IMR-90 (cell line): ENCODE measurements around the gene ZNF613. TPM values are rescaled to one million over a fixed set of nuclear protein-coding genes. Genes with fewer than 3 reads are reported as not detected.

Experiments used
- ATAC-seq: fragments of 200-7000 bp; cut with Tn5 transposase; 2 replicates; pipeline ENCODE4 v1.9.1; 2020; ENCODE audit warnings: low read depth, mild to moderate bottlenecking, moderate library complexity
- BruUV-seq: library from RNA; stranded (reverse); fragments of 400-500 nt; replicated peaks from 2 replicates; lab custom pipeline; 2021; lab: Mats Ljungman, UMichigan
- CTCF ChIA-PET: fragments of 300-600 bp; formaldehyde crosslinking; extraction: SDS; loops from one replicate; lab custom pipeline; 2021; ENCODE audit warnings: antibody characterized with exemption; lab: Yijun Ruan, JAX
- POLR2A ChIA-PET: fragments of 300-600 bp; sonication (Branson Sonifier 250); formaldehyde crosslinking; loops from one replicate; lab custom pipeline; 2022; ENCODE audit warnings: antibody characterized with exemption; ENCODE audit not compliant: unreplicated experiment; lab: Charles Lee
- DNase-seq: peaks from one replicate; pipeline ENCODE4 v3.0.0; 2013
- H2AFZ ChIP-seq: replicated peaks from 2 replicates; pipeline ENCODE3; 2013; ENCODE audit warnings: low read length, mild to moderate bottlenecking; ENCODE audit not compliant: poor library complexity
- H2AK5ac ChIP-seq: 2 replicates; pipeline ENCODE4 v1.6.1; 2013; ENCODE audit warnings: low read depth, low read length, inconsistent platforms
- H2AK9ac ChIP-seq: replicated peaks from 2 replicates; pipeline ENCODE3; 2013; ENCODE audit warnings: mild to moderate bottlenecking, low read depth, low read length, moderate library complexity; ENCODE audit not compliant: poor library complexity
- H2BK120ac ChIP-seq: 2 replicates; pipeline ENCODE4 v1.6.1; 2013; ENCODE audit warnings: low read depth, low read length, inconsistent platforms
- H2BK15ac ChIP-seq: 3 replicates; pipeline ENCODE4 v1.6.1; 2013; ENCODE audit warnings: low read depth, low read length, inconsistent platforms
- H2BK20ac ChIP-seq: 2 replicates; pipeline ENCODE4 v1.6.1; 2013; ENCODE audit warnings: low read depth, mild to moderate bottlenecking, inconsistent platforms, low read length, moderate library complexity
- H2BK5ac ChIP-seq: 2 replicates; pipeline ENCODE4 v1.6.1; 2013; ENCODE audit warnings: mild to moderate bottlenecking, low read depth, low read length, inconsistent platforms; ENCODE audit not compliant: poor library complexity, severe bottlenecking
- H3K14ac ChIP-seq: replicated peaks from 2 replicates; pipeline ENCODE4 v1.6.1; 2013; ENCODE audit warnings: low read depth, low read length, inconsistent platforms
- H3K18ac ChIP-seq: 2 replicates; pipeline ENCODE4 v1.6.1; 2013; ENCODE audit warnings: low read depth, low read length, control low read depth
- H3K23ac ChIP-seq: 2 replicates; pipeline ENCODE4 v1.6.1; 2013; ENCODE audit warnings: low read depth, low read length, inconsistent platforms
- H3K27ac ChIP-seq: 2 replicates; pipeline ENCODE4 v1.5.1; 2013; ENCODE audit warnings: mild to moderate bottlenecking, control low read depth, low read length; ENCODE audit not compliant: insufficient read depth
- H3K27me3 ChIP-seq: 2 replicates; pipeline ENCODE4 v1.6.1; 2013; ENCODE audit warnings: low read length; ENCODE audit not compliant: control insufficient read depth, insufficient read depth
- H3K36me3 ChIP-seq: 2 replicates; pipeline ENCODE4 v1.6.1; 2013; ENCODE audit warnings: low read length, mixed read lengths; ENCODE audit not compliant: control insufficient read depth, insufficient read depth
- H3K4ac ChIP-seq: 2 replicates; pipeline ENCODE4 v1.6.1; 2013; ENCODE audit warnings: low read depth, low read length, inconsistent platforms
- H3K4me1 ChIP-seq: 2 replicates; pipeline ENCODE4 v1.6.1; 2013; ENCODE audit warnings: low read length, mixed read lengths; ENCODE audit not compliant: control insufficient read depth, insufficient read depth
- H3K4me2 ChIP-seq: 2 replicates; pipeline ENCODE4 v1.6.1; 2013; ENCODE audit warnings: low read depth, mild to moderate bottlenecking, control low read depth, low read length, moderate library complexity
- H3K4me3 ChIP-seq: 2 replicates; pipeline ENCODE4 v1.5.1; 2013; ENCODE audit warnings: low read depth, mild to moderate bottlenecking, control low read depth, low read length, moderate library complexity; ENCODE audit not compliant: insufficient read depth
- H3K56ac ChIP-seq: 2 replicates; pipeline ENCODE4 v1.6.1; 2013; ENCODE audit warnings: low read length, inconsistent platforms; ENCODE audit not compliant: insufficient read depth; ENCODE audit errors: extremely low read depth
- H3K79me1 ChIP-seq, 2 experiments: 2 replicates each; pipeline ENCODE4 v1.6.1; 2013; ENCODE audit warnings: low read length in 2 of 2, inconsistent platforms in 1 of 2, low read depth in 1 of 2
- H3K9ac ChIP-seq: 2 replicates; pipeline ENCODE4 v1.6.1; 2013; ENCODE audit warnings: low read depth, low read length, control low read depth
- H3K9me1 ChIP-seq: 2 replicates; pipeline ENCODE4 v1.6.1; 2013; ENCODE audit warnings: low read length, inconsistent platforms; ENCODE audit not compliant: insufficient read depth
- H3K9me3 ChIP-seq: 2 replicates; pipeline ENCODE4 v1.6.1; 2013; ENCODE audit warnings: low read length; ENCODE audit not compliant: control insufficient read depth, insufficient read depth
- H4K20me1 ChIP-seq: 2 replicates; pipeline ENCODE4 v1.6.1; 2013; ENCODE audit warnings: low read length, inconsistent platforms; ENCODE audit not compliant: insufficient read depth
- H4K5ac ChIP-seq: 2 replicates; pipeline ENCODE4 v1.6.1; 2013; ENCODE audit warnings: mild to moderate bottlenecking, low read depth, low read length, control low read depth
- H4K8ac ChIP-seq, 2 experiments: 2 replicates each; pipeline ENCODE4 v1.6.1; 2013; ENCODE audit warnings: low read depth in 2 of 2, low read length in 2 of 2, control low read depth in 1 of 2, inconsistent platforms in 1 of 2
- H4K91ac ChIP-seq: 2 replicates; pipeline ENCODE4 v1.6.1; 2013; ENCODE audit warnings: low read depth, low read length, inconsistent platforms; ENCODE audit not compliant: insufficient read depth
- CEBPB ChIP-seq: IDR thresholded peaks from 2 replicates; pipeline ENCODE4 v1.6.1; 2012; ENCODE audit warnings: low read depth, low read length, improper control_type of control experiment
- CHD1 ChIP-seq: IDR thresholded peaks from 2 replicates; pipeline ENCODE4 v1.6.1; 2012; ENCODE audit warnings: low read depth, low read length, improper control_type of control experiment
- ELK1 ChIP-seq: fragments of 150-350 bp; IDR thresholded peaks from 2 replicates; pipeline ENCODE4 v1.6.1; 2016; ENCODE audit warnings: low read depth, mild to moderate bottlenecking, low read length, moderate library complexity, borderline replicate concordance
- MAFK ChIP-seq: IDR thresholded peaks from 2 replicates; pipeline ENCODE4 v1.6.1; 2012; ENCODE audit warnings: low read depth, low read length, improper control_type of control experiment
- MAZ ChIP-seq: IDR thresholded peaks from 2 replicates; pipeline ENCODE4 v1.6.1; 2012; ENCODE audit warnings: low read depth, mild to moderate bottlenecking, low read length, improper control_type of control experiment, moderate library complexity, borderline replicate concordance
- MXI1 ChIP-seq: IDR thresholded peaks from 2 replicates; pipeline ENCODE4 v1.6.1; 2012; ENCODE audit warnings: low read depth, mild to moderate bottlenecking, low read length, moderate library complexity, borderline replicate concordance
- POLR2A ChIP-seq: IDR thresholded peaks from 2 replicates; pipeline ENCODE4 v1.6.1; 2012; ENCODE audit warnings: mild to moderate bottlenecking, low read depth, low read length
- RCOR1 ChIP-seq: IDR thresholded peaks from 2 replicates; pipeline ENCODE4 v1.6.1; 2012; ENCODE audit warnings: mild to moderate bottlenecking, low read length, improper control_type of control experiment; ENCODE audit not compliant: insufficient replicate concordance
- RFX5 ChIP-seq: IDR thresholded peaks from 2 replicates; pipeline ENCODE4 v1.8.0; 2012; ENCODE audit warnings: low read depth, mild to moderate bottlenecking, low read length, moderate library complexity
- USF2 ChIP-seq: fragments of 150-350 bp; IDR thresholded peaks from 2 replicates; pipeline ENCODE4 v1.6.1; 2017; ENCODE audit warnings: mild to moderate bottlenecking, antibody characterized with exemption, low read length, low read depth
- WGBS, 2 experiments: methylation state at CpG; one replicate each; pipeline versions ENCODE4 v1.1.5 to v1.1.7; 2013; ENCODE audit warnings: missing lambda C conversion rate in 2 of 2; ENCODE audit not compliant: insufficient read length in 1 of 2; ENCODE audit errors: extremely low coverage in 2 of 2; 5-methylcytosine and 5-hydroxymethylcytosine counted together
- dilution Hi-C: fragments of 300-500 bp; cut with HindIII; formaldehyde crosslinking; loops from one replicate; pipeline ENCODE4 v1.14.3; 2018; ENCODE audit warnings: low sequenced_read_pairs; ENCODE audit not compliant: unreplicated experiment
- in situ Hi-C: fragments of 300-500 bp; cut with MboI; formaldehyde crosslinking; loops from 3 replicates; pipeline ENCODE4 v1.14.3; 2019; ENCODE audit warnings: low sequenced_read_pairs, inconsistent platforms, mixed read lengths
- intact Hi-C: fragments of 100-400 bp; cut with micrococcal nuclease; formaldehyde crosslinking; loops from 2 replicates; pipeline ENCODE4 v1.10.0; 2022
- polyA plus RNA-seq, 3 experiments: library from polyadenylated mRNA; depleted of rRNA; stranded (reverse); fragments of >200 nt; gene quantifications; 2 replicates each; pipeline ENCODE4 v1.2.3, GENCODE V29; 2012; ENCODE audit warnings: low replicate concordance in 1 of 3
- total RNA-seq: library from RNA; depleted of rRNA; stranded (reverse); fragments of >200 nt; gene quantifications from 2 replicates; pipeline ENCODE4 v1.2.3, GENCODE V29; 2012

Gene ZNF613
- total and polyA plus RNA-seq, 2 of the 4 experiments (the other 2 are of a cell fraction), result 3.3 to 10.4 TPM

- Histone ChIP-seq H2AK5ac (no peak overlapping the region), H3K4me1 (no peaks in the 10 kb centered on the region), H3K4me3 (no peak overlapping the region), H2AK9ac (no peak overlapping the region), H3K4me2 (no peak overlapping the region), H3K27ac (no peak overlapping the region), H3K79me1 (no peaks in the 10 kb centered on the region; a peak in 1 of 4 replicates), H2BK5ac (no peak overlapping the region), H2BK120ac (no peak overlapping the region), H3K9ac (no peak overlapping the region), H4K8ac (no peak overlapping the region), H3K9me3 (peaks cover 60% of the 10 kb centered on the region), H3K14ac (no peak overlapping the region), H2BK20ac (no peak overlapping the region), H3K36me3 (peaks cover 31% of the 10 kb centered on the region), H4K91ac (no peak overlapping the region), H3K4ac (no peak overlapping the region), H2AFZ (no peak overlapping the region), H3K18ac (no peak overlapping the region), H2BK15ac (no peak overlapping the region), H3K23ac (no peak overlapping the region), H3K27me3 (no peaks in the 10 kb centered on the region), H4K5ac (no peak overlapping the region), H3K56ac (no peak overlapping the region), H4K20me1 (no peaks in the 10 kb centered on the region), H3K9me1 (no peaks in the 10 kb centered on the region)
- DNase-seq (no peak), ATAC-seq (no peak)
- no CpG with 5 or more reads among the region's 2 CpGs for WGBS, 2 experiments
- dilution Hi-C loops (no loop called here), in situ Hi-C loops (no loop called here), intact Hi-C loops (no loop called here)
- ChIA-PET CTCF (no interaction called here), POLR2A (no interaction called here)
- no peak for TF ChIP-seq POLR2A
- TF ChIP-seq MAZ, result no peak
- no peak for TF ChIP-seq ELK1
- no peak for TF ChIP-seq RCOR1
- no peak for TF ChIP-seq CHD1
- TF ChIP-seq CEBPB, result no peak
- TF ChIP-seq RFX5, result no peak
- TF ChIP-seq MAFK, result no peak
- no peak for TF ChIP-seq MXI1
- TF ChIP-seq USF2, result no peak
- BruUV-seq, result no TSS peak
Measured at GRCh38 chr19:51994048-51994644, 66.9 kb downstream of the ZNF613 start.
